AG09309 (cell line): ENCODE measurements around the gene MYH9.

Experiments
- DNase-seq: peaks from one replicate; pipeline ENCODE4 v3.0.0-alpha.2; 2010; ENCODE audit warnings: low read depth
- H3K4me3 ChIP-seq: 2 replicates; pipeline ENCODE4 v1.5.1; 2011; ENCODE audit warnings: mild to moderate bottlenecking, low read depth, low read length, moderate library complexity; ENCODE audit not compliant: control insufficient read depth
- TF ChIP-seq, protein P1 (sequence below): IDR thresholded peaks from 2 replicates; pipeline ENCODE4 v1.5.1; 2011; ENCODE audit warnings: mild to moderate bottlenecking, low read depth, low read length, inconsistent platforms; ENCODE audit not compliant: insufficient read depth, control insufficient read depth; ENCODE audit errors: missing control alignments

Gene MYH9

DNA sequence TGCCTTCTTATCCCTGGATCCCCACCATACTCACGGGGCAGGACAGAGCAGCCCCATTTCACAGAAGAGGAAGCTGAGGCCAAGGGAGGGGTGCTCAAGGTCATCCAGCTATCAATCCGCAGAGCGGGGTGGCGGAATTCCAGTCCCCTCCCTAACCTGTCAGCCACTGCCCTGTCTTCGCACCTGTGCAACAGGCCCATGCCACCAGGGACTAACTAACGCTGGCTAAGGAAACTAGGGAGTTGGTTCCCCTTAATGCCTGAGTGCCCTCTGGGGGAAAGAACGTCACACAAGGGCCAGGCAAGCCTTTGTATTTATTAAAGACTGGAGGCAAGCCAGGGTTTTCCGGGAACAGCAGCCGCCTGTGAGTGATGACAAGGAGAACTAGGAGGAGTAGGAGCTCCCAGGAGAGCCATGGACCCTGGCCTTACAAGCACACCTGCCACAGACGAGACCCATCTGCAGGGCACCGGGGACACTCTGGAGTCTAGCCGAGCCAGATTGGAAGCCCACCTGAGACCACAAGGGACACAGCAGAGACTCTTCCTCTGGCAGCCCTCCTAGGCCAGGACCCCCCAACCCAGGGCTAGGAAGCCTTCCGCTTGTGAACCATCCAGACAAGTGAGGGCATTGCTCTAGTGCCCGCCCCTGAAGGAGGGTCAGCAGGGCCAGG lies 64.4 kb downstream of the MYH9 start:
- H3K4me3 ChIP-seq = no peak overlapping the region
- TF ChIP-seq, protein P1, sequence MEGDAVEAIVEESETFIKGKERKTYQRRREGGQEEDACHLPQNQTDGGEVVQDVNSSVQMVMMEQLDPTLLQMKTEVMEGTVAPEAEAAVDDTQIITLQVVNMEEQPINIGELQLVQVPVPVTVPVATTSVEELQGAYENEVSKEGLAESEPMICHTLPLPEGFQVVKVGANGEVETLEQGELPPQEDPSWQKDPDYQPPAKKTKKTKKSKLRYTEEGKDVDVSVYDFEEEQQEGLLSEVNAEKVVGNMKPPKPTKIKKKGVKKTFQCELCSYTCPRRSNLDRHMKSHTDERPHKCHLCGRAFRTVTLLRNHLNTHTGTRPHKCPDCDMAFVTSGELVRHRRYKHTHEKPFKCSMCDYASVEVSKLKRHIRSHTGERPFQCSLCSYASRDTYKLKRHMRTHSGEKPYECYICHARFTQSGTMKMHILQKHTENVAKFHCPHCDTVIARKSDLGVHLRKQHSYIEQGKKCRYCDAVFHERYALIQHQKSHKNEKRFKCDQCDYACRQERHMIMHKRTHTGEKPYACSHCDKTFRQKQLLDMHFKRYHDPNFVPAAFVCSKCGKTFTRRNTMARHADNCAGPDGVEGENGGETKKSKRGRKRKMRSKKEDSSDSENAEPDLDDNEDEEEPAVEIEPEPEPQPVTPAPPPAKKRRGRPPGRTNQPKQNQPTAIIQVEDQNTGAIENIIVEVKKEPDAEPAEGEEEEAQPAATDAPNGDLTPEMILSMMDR = no peak
- DNase-seq = no peak

DNA sequence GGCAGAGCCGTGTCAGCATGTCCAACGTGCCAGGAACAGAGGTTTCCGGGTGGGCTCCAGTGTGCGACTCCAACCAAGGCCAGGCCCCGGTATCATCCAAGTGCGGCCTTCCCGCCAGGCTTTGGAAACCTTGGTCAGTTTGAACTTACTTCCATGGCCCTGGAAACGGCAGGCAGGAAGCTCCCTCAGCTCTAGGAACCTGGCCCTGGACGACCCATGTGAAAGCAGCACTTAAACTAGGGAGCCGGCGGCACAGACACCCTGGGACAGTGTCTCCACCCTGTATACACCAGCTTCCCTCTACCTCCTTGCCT lies 65.2 kb downstream of the MYH9 start:
- H3K4me3 ChIP-seq = no peak overlapping the region
- DNase-seq = no peak
- TF ChIP-seq, protein P1 = no peak

DNA sequence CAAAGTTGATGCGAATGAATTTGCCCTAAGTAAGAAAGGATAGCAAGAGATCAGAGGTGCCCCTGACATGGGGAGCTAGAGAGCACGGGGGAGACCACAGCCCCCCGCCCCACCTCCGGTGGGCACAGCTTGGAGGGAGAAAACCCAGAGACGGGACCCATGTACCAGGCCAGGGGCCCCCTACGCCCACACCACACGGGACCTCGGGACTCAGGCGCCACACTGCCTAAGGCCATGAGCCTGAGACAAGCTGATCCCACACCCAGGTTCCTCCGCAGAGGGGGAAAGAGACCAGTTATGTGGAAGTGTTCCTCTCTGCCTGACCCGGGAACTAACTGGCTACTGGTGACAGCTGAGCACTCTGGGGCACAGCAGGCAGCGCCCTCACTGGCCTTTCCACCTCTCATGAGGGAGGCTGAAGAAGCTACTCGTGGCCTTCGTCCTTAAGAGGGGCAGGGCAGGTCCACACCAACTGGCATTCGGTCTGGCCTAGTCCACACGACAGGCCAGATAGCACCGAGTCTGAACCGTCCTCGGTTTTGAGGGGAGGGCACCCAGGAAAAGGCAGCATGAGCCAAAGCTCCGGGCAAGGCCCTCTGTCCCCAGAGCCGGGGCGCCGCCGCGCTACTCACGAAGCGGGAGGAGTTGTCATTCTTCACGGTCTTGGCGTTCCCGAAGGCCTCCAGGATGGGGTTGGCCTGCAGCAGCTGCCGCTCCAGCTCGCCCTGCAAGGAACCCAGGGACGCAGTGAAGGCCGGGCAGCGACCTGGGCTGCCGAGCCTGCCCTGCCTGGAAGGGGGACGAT lies 65.8 kb downstream of the MYH9 start:
- no peak overlapping the region for H3K4me3 ChIP-seq
- TF ChIP-seq, protein P1 = no peak

GRCh38 chr22:36320553-36320952 lies 67.2 kb downstream of the MYH9 start:
- TF ChIP-seq, protein P1 = no peak
- H3K4me3 ChIP-seq = no peak overlapping the region
- no peak for DNase-seq

More for the DNA sequence above, 65.8 kb downstream of the MYH9 start:
- no peak for DNase-seq

DNA sequence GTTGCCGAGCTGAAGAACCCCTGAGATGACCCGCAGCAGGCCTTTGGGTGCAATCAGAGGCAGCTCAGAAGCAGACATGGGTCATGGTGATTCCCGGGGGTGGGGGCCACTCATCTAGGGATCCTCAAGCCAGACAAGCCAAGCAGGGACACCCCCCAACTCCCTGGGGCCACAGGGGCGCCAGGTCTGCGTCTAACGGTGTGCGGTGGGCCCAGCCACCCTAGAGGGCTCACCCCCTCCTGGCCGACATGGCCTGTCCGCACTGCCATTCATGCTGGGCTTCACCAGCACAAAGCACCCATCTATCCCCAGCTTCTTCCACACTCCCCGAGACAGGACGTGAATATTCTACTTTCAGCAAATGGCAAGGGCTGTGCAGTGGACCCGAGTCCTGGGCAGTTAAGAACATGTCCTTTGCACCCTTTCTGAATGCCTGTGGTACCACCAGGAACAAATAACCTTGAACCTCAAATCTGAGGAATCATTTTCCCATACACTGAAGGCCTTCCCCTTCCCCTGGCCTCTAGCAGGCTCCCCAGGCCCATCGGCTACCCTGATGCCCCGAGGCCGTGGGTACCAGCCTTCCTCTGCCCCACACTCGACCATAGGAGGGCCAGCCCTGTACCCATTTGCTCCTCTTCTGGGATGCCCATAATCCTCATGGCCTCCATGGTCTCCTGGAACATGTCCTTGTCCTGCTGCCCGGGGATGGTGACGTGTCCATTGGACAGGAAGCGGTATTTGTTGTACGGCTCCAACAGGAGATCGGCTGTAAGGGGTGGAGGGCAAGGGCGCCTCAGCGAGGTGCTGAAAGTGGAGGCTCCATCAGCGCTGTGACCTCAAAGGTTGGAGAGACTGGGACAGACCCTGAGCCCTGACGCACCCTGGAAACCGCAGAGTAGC lies 67.9 kb downstream of the MYH9 start:
- DNase-seq = no peak
- H3K4me3 ChIP-seq = no peak overlapping the region
- TF ChIP-seq, protein P1 = no peak

DNA sequence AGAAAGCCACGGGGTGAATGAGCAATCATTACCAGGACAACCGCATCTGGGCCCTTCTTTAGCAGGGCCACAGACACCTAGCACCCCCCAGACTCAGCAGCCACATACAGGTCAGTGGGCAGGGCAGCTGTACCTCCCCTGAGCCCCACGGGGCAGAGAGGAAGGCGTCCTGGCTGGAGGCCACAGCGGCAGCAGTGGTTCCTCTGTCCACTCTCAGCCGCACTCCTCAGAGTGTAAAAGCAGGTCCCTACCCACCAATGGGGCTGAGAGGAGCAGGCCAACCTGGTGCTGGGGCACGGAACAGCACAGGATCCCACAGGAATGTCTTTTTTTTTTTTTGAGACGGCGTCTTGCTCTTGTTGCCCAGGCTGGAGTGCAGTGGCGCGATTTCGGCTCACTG lies 69.3 kb downstream of the MYH9 start:
- no peak overlapping the region for H3K4me3 ChIP-seq
- TF ChIP-seq, protein P1 = no peak
- DNase-seq = no peak
